Breast epithelium (tissue), 3 donors: ENCODE measurements around the gene MACROD2.

Source experiments
- POLR2A ChIP-seq: fragments of 450-650 bp; IDR thresholded peaks from one replicate; pipeline ENCODE4 v1.6.1; 2016; ENCODE audit warnings: antibody characterized with exemption, mild to moderate bottlenecking, moderate library complexity
- POLR2AphosphoS5 ChIP-seq, 3 donors: sonication (generic); formaldehyde crosslinking; IDR thresholded peaks; one replicate each; pipeline ENCODE4 v1.6.1; 2017; ENCODE audit warnings: antibody characterized with exemption in 3 of 3
- TF ChIP-seq, protein P1 (sequence below), 3 donors: fragments of 450-650 bp; IDR thresholded peaks; one replicate each; pipeline ENCODE4 v1.5.1; 2016 to 2017; ENCODE audit warnings: antibody characterized with exemption in 3 of 3, mild to moderate bottlenecking in 3 of 3, moderate library complexity in 3 of 3

DNA sequence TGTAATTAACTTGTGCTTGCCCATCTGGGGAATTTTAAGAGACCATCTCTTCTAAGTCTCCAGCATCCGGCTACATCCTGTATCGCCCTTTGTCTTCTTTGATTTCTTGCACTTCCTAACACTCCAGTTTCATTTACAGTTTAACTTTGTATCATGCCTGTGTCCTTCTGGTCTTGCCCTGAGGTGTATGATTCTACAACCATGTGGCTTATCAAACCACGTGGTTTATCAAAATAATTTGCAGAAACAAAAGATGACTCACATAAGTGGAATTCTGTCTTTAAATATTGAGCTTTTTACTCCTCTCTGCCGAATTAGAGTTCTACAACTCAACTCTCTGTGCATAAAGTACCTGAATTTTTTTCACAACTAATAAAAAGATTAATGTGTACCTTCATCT lies 1997.2 kb downstream of the MACROD2 start:
- no peak for TF ChIP-seq POLR2AphosphoS5 (IDR thresholded peaks at IDR 0.05)
- TF ChIP-seq, protein P1, sequence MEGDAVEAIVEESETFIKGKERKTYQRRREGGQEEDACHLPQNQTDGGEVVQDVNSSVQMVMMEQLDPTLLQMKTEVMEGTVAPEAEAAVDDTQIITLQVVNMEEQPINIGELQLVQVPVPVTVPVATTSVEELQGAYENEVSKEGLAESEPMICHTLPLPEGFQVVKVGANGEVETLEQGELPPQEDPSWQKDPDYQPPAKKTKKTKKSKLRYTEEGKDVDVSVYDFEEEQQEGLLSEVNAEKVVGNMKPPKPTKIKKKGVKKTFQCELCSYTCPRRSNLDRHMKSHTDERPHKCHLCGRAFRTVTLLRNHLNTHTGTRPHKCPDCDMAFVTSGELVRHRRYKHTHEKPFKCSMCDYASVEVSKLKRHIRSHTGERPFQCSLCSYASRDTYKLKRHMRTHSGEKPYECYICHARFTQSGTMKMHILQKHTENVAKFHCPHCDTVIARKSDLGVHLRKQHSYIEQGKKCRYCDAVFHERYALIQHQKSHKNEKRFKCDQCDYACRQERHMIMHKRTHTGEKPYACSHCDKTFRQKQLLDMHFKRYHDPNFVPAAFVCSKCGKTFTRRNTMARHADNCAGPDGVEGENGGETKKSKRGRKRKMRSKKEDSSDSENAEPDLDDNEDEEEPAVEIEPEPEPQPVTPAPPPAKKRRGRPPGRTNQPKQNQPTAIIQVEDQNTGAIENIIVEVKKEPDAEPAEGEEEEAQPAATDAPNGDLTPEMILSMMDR (IDR thresholded peaks at IDR 0.05), result no peak
- no peak for TF ChIP-seq POLR2A
